Epithelial cell of prostate (primary cell): ENCODE measurements around the gene DSG3.

Experiments
- DNase-seq: peaks from one replicate; pipeline ENCODE4 v3.0.0-alpha.2; 2011; ENCODE audit warnings: low read depth, low spot score
- H3K27ac ChIP-seq: fragments of 450-650 bp; 2 replicates; pipeline ENCODE4 v1.5.1; 2017; ENCODE audit warnings: mild to moderate bottlenecking

DSG3 gene

GRCh38 chr18:31510319-31510718 lies 62.8 kb downstream of the DSG3 start:
- DNase-seq = no peak
- peak overlapping the region; percentile 95 for H3K27ac ChIP-seq

- DNase-seq = no peak
- H3K27ac ChIP-seq = peak overlapping the region; percentile 95
Observed at GRCh38 chr18:31511098-31511497, 63.6 kb downstream of the DSG3 start.

DNA sequence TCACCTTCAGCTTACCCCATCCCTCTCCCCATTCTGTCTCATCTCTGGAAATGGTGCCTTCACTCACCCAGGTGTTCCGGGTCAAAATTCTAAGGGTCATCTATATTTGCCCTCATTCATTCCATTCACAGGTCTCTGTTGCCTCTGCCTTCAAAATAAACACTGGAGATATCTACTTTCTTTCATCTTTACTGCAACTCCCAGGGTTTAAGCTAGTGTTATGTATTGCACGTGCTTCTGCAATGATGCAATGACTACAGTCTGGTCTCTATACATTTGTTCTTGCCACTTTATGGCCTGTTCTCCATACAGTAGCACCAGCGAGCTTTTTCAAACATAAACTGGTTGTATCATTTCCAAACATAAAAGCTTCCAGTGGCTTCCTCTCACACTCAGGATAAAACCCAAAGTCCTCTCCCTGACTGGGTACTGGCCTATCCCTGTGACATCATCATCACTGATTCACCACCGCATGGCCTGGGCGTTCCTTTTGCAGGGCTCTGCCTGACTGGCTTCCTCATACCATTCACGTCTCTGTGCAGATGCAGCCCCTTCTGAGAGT lies 64.7 kb downstream of the DSG3 start:
- H3K27ac ChIP-seq = peak overlapping the region; percentile 95
- DNase-seq = peak; percentile 93

GRCh38 chr18:31513189-31513935 lies 65.8 kb downstream of the DSG3 start:
- H3K27ac ChIP-seq = peak overlapping the region; percentile 95
- peak; percentile 73 for DNase-seq

GRCh38 chr18:31516437-31516836 lies 68.9 kb downstream of the DSG3 start:
- no peak for DNase-seq
- no peak overlapping the region for H3K27ac ChIP-seq

GRCh38 chr18:31526374-31526773 lies 78.8 kb downstream of the DSG3 start:
- no peak for DNase-seq
- H3K27ac ChIP-seq = no peak overlapping the region
